Erythroblast (primary cell): ENCODE results near the gene RAC3.
"Not testable (repeated sequence)": the region's sequence is repeated elsewhere in the genome, so short reads cannot be mapped to it uniquely, and the experiment has no call there.

Experiments
- DNase-seq, 2 experiments: peaks; one replicate each; lab custom pipeline; 2025; lab: John Stamatoyannopoulos, UW
- GATA1 ChIP-seq: IDR thresholded peaks from 2 replicates; pipeline ENCODE4 v1.6.1; 2011; ENCODE audit warnings: low read depth, mild to moderate bottlenecking, control low read depth, low read length, moderate library complexity
- POLR2A ChIP-seq: IDR thresholded peaks from 2 replicates; pipeline ENCODE4 v1.6.1; 2011; ENCODE audit warnings: mild to moderate bottlenecking, low read length

RAC3 gene

DNA sequence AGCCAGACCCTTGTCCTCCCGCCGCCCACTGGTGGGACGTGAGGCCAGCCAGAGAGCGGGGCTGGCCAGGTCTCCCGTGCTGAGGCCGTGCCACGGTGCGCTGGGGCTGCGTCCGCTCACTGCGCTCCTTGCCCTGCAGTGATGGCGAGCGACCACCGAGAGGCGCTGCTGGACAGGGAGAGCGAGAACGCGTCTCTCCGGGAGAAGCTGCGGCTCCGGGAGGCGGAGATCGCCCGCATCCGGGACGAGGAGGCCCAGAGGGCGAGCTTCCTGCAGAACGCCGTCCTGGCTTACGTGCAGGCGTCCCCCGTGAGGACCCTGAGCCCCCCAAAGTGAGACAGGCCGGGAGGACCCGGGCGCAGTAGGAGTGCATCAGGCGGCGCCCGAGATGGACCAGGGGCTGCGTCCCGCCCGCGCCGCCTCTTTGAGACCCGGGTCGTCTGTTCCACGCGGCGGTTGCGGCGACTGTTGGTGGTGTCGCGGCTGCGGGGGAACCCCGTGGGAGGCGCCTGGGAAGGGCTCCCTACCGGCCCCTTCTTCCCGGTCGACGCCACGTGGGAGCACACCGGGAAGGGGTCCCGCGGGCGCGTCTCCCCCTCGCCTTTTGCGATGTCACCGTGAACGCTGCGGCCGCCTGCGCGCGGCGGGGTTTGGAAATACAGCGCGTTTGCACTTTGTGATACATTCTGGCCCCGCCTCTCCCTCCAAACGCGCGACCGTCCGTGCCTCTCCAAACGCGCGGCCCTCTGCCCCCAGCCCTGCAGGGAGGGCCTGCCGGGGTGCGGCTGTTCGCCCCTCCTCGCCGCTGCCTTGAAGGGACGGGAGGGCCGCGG, 792 bp upstream of the RAC3 start:
- TF ChIP-seq POLR2A (no peak), GATA1 (no peak)
- peak; percentile 83 to 89 for DNase-seq

- TF ChIP-seq GATA1: no peak
- TF ChIP-seq POLR2A: no peak
- peak; percentile 60 for DNase-seq
Measured at GRCh38 chr17:82031885-82032627, 578 bp downstream of the RAC3 start.

DNA sequence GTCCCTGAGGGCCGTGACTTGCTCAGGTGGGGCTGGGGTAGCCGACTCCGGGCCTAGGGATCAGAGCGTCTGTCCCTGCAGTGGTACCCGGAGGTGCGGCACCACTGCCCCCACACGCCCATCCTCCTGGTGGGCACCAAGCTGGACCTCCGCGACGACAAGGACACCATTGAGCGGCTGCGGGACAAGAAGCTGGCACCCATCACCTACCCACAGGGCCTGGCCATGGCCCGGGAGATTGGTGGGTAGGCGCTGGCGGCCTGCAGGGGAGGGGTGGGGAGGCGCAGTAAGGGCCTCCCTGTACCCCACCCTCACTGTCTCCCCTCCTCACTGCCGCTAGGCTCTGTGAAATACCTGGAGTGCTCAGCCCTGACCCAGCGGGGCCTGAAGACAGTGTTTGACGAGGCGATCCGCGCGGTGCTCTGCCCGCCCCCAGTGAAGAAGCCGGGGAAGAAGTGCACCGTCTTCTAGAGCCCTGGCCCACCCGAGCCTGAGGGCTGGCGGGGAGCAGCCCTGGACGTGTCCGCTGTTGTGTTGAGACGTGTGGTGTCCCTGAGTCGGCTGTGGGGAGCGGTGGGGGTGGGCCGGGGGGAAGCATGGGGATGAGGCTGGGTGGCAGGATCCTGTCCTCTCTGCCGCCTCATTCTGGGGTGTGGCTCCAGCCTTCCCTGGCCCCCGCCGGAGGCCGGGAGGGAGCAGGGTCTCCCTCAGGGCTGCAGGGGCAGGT, 2.0 kb downstream of the RAC3 start:
- no peak for DNase-seq

DNA sequence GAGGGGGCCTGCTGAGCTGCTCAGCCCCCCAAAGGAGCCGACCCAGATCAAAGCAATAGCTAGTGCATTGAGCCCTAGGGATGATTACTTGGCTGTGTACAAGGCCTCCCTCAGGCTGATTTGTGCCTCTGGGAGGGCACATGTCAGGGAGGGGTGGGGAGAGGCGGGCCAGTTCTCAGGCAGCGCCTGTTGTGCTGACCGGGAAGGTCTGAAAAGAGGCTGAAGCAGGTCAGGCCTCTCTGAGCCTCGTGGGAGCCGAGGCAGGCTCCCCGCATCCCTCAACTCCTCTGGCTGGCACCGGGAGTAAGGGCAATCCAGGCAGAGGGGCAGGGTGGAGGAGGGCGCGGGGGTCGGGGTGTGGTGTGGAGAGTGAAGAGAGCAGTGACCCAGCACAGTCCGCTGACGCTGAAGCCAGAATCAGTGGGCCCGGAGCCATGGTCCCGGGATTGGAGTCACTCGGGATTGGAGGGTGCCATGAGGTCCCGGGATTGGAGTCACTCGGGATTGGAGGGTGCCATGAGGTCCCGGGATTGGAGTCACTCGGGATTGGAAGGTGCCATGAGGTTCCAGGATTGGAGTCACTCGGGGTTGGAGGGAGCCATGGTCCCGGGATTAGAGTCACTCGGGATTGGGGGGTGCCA, 3.0 kb downstream of the RAC3 start:
- no peak for TF ChIP-seq POLR2A
- TF ChIP-seq GATA1: no peak
- no peak for DNase-seq

More for the DNA sequence above, 2.0 kb downstream of the RAC3 start:
- no peak for TF ChIP-seq GATA1

GRCh38 chr17:82035488-82035887, 4.0 kb downstream of the RAC3 start:
- TF ChIP-seq POLR2A (no peak), GATA1 (no peak)
- DNase-seq: no peak

- TF ChIP-seq GATA1 (no peak), POLR2A (no peak)
- DNase-seq: no peak
Measured at GRCh38 chr17:82035956-82036633, 4.6 kb downstream of the RAC3 start.

GRCh38 chr17:82036634-82037091, 5.2 kb downstream of the RAC3 start:
- peak in 1 of 2 experiments; percentile 50 for DNase-seq
- TF ChIP-seq POLR2A: no peak
- no peak for TF ChIP-seq GATA1

DNA sequence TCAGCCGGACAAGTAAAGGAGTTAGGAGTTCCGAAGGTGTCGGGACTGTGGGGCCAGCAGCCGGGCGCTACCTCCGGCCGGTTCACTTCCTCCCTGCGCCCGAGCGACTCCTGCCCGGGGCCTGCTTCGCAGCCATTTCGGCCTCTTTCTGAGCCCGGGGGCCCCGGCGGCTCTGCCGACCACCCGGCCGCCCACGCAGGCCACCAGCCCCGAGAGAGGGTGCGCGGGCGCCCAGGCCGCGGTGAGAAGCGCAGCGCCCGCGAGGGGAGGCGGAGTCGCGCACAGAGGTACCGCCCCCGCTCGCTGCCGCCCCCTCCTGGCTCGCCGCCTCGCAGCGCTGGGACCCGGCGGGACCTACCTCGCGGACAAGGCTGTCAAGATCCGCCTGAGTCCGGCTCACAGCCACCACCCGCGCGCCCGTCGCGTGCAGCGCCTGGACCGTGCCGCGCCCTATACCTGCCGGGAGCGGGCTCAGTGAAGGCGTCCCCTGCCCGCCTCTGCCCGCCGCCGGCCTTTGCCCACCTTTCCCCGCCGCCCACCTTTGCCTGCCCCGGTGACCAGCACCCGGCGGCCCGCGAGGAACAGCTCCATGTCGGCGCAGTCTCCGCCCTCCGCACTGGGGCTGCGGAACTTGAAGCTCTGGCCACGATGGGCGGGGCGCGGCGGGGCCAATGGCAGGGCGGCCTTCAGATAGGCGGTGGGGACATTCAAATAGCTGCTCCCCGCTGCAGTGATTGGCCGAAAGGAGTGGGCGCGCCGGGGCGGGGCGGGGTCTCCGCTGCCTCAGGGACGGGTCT, 5.8 kb downstream of the RAC3 start, which contains the start of gene DCXR:
TSS of gene DCXR (minus strand) at position 606 of the 797 bp plus-strand sequence. CDS start at position 591, 15 bp downstream.
- peak; percentile 97 to 98 for DNase-seq
- TF ChIP-seq GATA1 (no peak), POLR2A (peak; percentile 90)

DNA sequence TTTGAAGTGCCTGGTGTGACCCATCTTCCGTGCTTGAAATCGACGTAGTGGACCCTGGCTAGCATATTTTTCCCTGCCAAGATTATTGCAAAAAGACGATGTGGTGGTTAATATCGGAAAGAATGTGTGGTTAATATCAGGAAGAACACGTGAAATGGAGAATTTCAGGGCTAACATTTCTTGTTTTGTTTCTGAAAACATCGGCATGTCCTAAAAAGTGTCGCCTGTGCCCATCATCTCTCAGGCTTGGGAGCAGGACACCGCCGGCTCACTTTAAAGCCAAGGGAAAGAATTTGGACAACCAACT, 6.4 kb downstream of the RAC3 start:
- DNase-seq: no peak
- TF ChIP-seq GATA1: no peak
- no peak for TF ChIP-seq POLR2A

DNA sequence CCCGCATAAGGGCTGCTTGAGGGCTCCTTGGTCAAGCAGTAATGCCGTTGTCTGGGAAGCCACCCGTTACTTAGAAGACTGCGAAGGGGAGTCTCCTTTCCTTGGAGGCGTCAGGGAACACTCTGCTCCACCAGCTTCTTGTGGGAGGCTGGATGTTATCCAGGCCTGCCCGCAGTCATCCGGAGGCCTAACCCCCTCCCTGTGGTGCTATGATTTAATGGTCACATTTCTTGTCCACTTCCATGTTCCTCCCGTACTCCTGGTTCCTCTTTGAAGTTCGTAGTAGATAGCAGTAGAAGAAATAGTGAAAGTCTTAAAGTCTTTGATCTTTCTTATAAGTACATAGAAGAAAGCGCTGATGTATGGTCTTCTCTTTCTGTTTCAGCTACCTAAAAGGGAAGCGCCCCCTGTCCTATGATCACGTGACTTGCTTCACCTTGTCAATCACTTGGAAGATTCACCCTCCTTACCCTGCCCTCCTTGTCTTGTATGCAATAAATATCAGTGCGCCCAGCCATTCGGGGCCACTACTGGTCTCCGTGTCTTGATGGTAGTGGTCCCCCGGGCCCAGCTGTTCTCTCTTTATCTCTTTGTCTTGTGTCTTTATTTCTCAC, 7.4 kb downstream of the RAC3 start:
- DNase-seq: not testable (repeated sequence)

DNA sequence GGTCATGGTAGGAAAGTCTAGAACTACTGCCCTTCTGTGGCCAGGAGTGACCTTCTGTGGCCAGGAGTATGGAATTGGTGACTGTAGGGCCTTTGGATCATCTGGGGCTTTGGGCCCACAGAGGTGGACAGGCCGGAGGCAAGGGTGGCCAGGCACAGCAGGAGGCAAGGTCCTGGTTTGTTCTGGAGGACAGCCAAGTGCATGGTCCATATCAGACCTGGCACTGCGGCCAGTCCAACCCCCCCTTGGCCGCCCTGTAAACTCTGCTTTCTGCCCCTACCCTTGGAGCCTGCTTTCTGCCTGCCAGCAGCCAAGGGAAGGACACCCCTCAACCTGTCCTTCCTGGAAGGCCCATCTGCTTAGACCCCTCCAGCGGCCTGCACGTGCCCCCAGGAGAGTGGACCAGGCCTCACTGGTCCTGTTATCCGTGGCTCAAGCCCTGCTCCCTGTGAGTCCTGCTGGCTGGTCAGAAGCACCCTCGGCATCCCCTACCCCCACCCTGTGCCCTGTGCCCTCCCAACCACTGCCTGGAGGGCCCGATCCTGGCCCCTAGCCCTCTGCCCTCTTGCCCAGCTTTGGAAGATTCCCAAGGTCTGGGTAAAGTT, 8.3 kb downstream of the RAC3 start:
- DNase-seq: no peak
- TF ChIP-seq GATA1 (no peak), POLR2A (no peak)
